Measurements from ENCODE around the gene NTRK1.

The NTRK1 gene

GRCh38 chr1:156858959-156859522, 1.6 kb upstream of the NTRK1 start, which contains the start of gene INSRR:
Gene INSRR, minus strand, starts transcription at chr1:156859117. Its CDS starts 496 bp downstream, at chr1:156858621.
- DNase-seq, result peak; percentile 49

- DNase-seq, result no peak
Observed at GRCh38 chr1:156859523-156860112, 1.0 kb upstream of the NTRK1 start.

- peak; percentile 76 for DNase-seq
Observed at GRCh38 chr1:156860113-156860627, 495 bp upstream of the NTRK1 start.

GRCh38 chr1:156862584-156862983, 1.9 kb downstream of the NTRK1 start:
- no peak for DNase-seq

GRCh38 chr1:156862997-156863599, 2.4 kb downstream of the NTRK1 start:
- DNase-seq, result peak; percentile 79

GRCh38 chr1:156863631-156864030, 3.0 kb downstream of the NTRK1 start:
- DNase-seq, result peak; percentile 59

GRCh38 chr1:156864796-156865195, 4.1 kb downstream of the NTRK1 start:
- DNase-seq, result no peak

- DNase-seq, result no peak
Observed at GRCh38 chr1:156865258-156865657, 4.6 kb downstream of the NTRK1 start.

GRCh38 chr1:156865865-156866248, 5.2 kb downstream of the NTRK1 start:
- DNase-seq, result no peak

- DNase-seq, result no peak
Observed at GRCh38 chr1:156866249-156866909, 5.7 kb downstream of the NTRK1 start.

- no peak for DNase-seq
Observed at GRCh38 chr1:156868341-156868740, 7.7 kb downstream of the NTRK1 start.

- DNase-seq, result no peak
Observed at GRCh38 chr1:156869455-156869854, 8.8 kb downstream of the NTRK1 start.

- no peak for DNase-seq
Observed at GRCh38 chr1:156873659-156874058, 13.0 kb downstream of the NTRK1 start.

GRCh38 chr1:156874142-156874541, 13.5 kb downstream of the NTRK1 start:
- no peak for DNase-seq

GRCh38 chr1:156874572-156875340, 14.1 kb downstream of the NTRK1 start:
- no peak for DNase-seq

- no peak for DNase-seq
Observed at GRCh38 chr1:156875341-156875615, 14.6 kb downstream of the NTRK1 start.

- DNase-seq, result no peak
Observed at GRCh38 chr1:156876281-156876680, 15.6 kb downstream of the NTRK1 start.

- peak; percentile 76 for DNase-seq
Observed at GRCh38 chr1:156877433-156878170, 16.9 kb downstream of the NTRK1 start.

GRCh38 chr1:156879876-156880275, 19.2 kb downstream of the NTRK1 start:
- no peak for DNase-seq

GRCh38 chr1:156880473-156880872, 19.8 kb downstream of the NTRK1 start:
- DNase-seq, result no peak

GRCh38 chr1:156881101-156881500, 20.4 kb downstream of the NTRK1 start:
- no peak for DNase-seq

- DNase-seq, result no peak
Observed at GRCh38 chr1:156881663-156882062, 21.0 kb downstream of the NTRK1 start.

GRCh38 chr1:156882543-156882942, 21.9 kb downstream of the NTRK1 start:
- DNase-seq, result no peak
